WTC11 (cell line): ENCODE data around the gene FAM76A. TPM values are rescaled to one million over a fixed set of nuclear protein-coding genes. Genes with fewer than 3 reads are reported as not detected.

Source experiments
- ATAC-seq: fragments of 200-7000 bp; cut with Tn5 transposase; 2 replicates; pipeline ENCODE4 v1.10.0; 2021; ENCODE audit warnings: mild to moderate bottlenecking, moderate library complexity
- CTCF ChIA-PET: fragments of 300-600 bp; sonication (Branson Sonifier 250); formaldehyde crosslinking; loops from one replicate; lab custom pipeline; 2021; ENCODE audit warnings: antibody characterized with exemption; lab: Charles Lee
- POLR2A ChIA-PET: fragments of 350-600 bp; sonication (Branson Sonifier 250); formaldehyde crosslinking; loops from one replicate; lab custom pipeline; 2021; ENCODE audit warnings: antibody characterized with exemption; lab: Charles Lee
- DNase-seq: peaks from one replicate; pipeline ENCODE4 v3.0.0; 2021; ENCODE audit warnings: low spot score
- H3K27ac Mint-ChIP-seq: 2 replicates; pipeline ENCODE4 v1.8.0; 2021; ENCODE audit warnings: mixed read lengths
- H3K27me3 Mint-ChIP-seq: 2 replicates; pipeline ENCODE4 v1.8.0; 2021; ENCODE audit warnings: low read depth, mild to moderate bottlenecking, moderate library complexity, mixed read lengths
- H3K36me3 Mint-ChIP-seq: 2 replicates; pipeline ENCODE4 v1.8.0; 2021; ENCODE audit warnings: mixed read lengths
- H3K4me1 Mint-ChIP-seq: 2 replicates; pipeline ENCODE4 v1.8.0; 2022; ENCODE audit warnings: mixed read lengths
- H3K4me3 Mint-ChIP-seq: 2 replicates; pipeline ENCODE4 v1.8.0; 2021; ENCODE audit warnings: mild to moderate bottlenecking, moderate library complexity, mixed read lengths
- H3K9me3 Mint-ChIP-seq: 2 replicates; pipeline ENCODE4 v1.8.0; 2021; ENCODE audit warnings: mixed read lengths
- CREB1 ChIP-seq: sonication (generic); formaldehyde crosslinking; IDR thresholded peaks from 2 replicates; pipeline ENCODE4 v1.8.0; 2023; ENCODE audit warnings: mild to moderate bottlenecking, missing genetic modification reagents
- ERG ChIP-seq: fragments of 250-450 bp; sonication (Bioruptor Pico); IDR thresholded peaks from 2 replicates; pipeline ENCODE4 v1.8.0; 2021; ENCODE audit warnings: mild to moderate bottlenecking
- ESRRA ChIP-seq: sonication (generic); formaldehyde crosslinking; IDR thresholded peaks from 2 replicates; pipeline ENCODE4 v1.8.1; 2022; ENCODE audit warnings: mild to moderate bottlenecking, missing genetic modification reagents, borderline replicate concordance
- FOXJ3 ChIP-seq: sonication (generic); formaldehyde crosslinking; IDR thresholded peaks from 2 replicates; pipeline ENCODE4 v1.9.0; 2021; ENCODE audit warnings: missing genetic modification reagents, mild to moderate bottlenecking, borderline replicate concordance
- FOXP1 ChIP-seq: sonication (generic); formaldehyde crosslinking; IDR thresholded peaks from 2 replicates; pipeline ENCODE4 v1.8.0; 2022; ENCODE audit warnings: missing genetic modification reagents, mild to moderate bottlenecking, moderate library complexity, borderline replicate concordance
- GTF2I ChIP-seq: fragments of 250-450 bp; sonication (Bioruptor Pico); conservative IDR thresholded peaks from 2 replicates; pipeline ENCODE4 v1.4.0; 2021; ENCODE audit warnings: mild to moderate bottlenecking
- HMGA2 ChIP-seq: fragments of 250-450 bp; sonication (Bioruptor Pico); IDR thresholded peaks from 2 replicates; pipeline ENCODE4 v1.4.0; 2021; ENCODE audit warnings: mild to moderate bottlenecking, moderate library complexity
- HMGXB4 ChIP-seq: sonication (generic); formaldehyde crosslinking; IDR thresholded peaks from 2 replicates; pipeline ENCODE4 v1.8.1; 2023; ENCODE audit warnings: mild to moderate bottlenecking, moderate library complexity, missing genetic modification reagents
- IRF1 ChIP-seq: sonication (generic); formaldehyde crosslinking; IDR thresholded peaks from 2 replicates; pipeline ENCODE4 v1.8.0; 2023; ENCODE audit warnings: missing genetic modification reagents
- IRF2 ChIP-seq: sonication (generic); formaldehyde crosslinking; IDR thresholded peaks from 2 replicates; pipeline ENCODE4 v1.8.0; 2022; ENCODE audit warnings: low read depth, missing genetic modification reagents, borderline replicate concordance
- MLX ChIP-seq: sonication (generic); formaldehyde crosslinking; IDR thresholded peaks from 2 replicates; pipeline ENCODE4 v1.8.1; 2023; ENCODE audit warnings: mild to moderate bottlenecking, missing genetic modification reagents, moderate library complexity
- NFATC4 ChIP-seq: fragments of 250-450 bp; sonication (Bioruptor Pico); IDR thresholded peaks from 2 replicates; pipeline ENCODE4 v1.9.0; 2021; ENCODE audit warnings: mild to moderate bottlenecking
- NR2C2 ChIP-seq: sonication (generic); formaldehyde crosslinking; IDR thresholded peaks from 2 replicates; pipeline ENCODE4 v1.8.0; 2022; ENCODE audit warnings: mild to moderate bottlenecking, missing genetic modification reagents
- PRRX2 ChIP-seq: fragments of 250-450 bp; sonication (Bioruptor Pico); IDR thresholded peaks from 2 replicates; pipeline ENCODE4 v1.8.0; 2021; ENCODE audit warnings: mild to moderate bottlenecking
- TEAD1 ChIP-seq: sonication (generic); formaldehyde crosslinking; IDR thresholded peaks from 2 replicates; pipeline ENCODE4 v1.8.0; 2022; ENCODE audit warnings: mild to moderate bottlenecking, missing genetic modification reagents
- TEAD4 ChIP-seq: sonication (generic); formaldehyde crosslinking; IDR thresholded peaks from 2 replicates; pipeline ENCODE4 v1.8.0; 2022; ENCODE audit warnings: mild to moderate bottlenecking, missing genetic modification reagents
- ZBTB21 ChIP-seq: sonication (generic); formaldehyde crosslinking; IDR thresholded peaks from 2 replicates; pipeline ENCODE4 v1.8.1; 2023; ENCODE audit warnings: mild to moderate bottlenecking, missing genetic modification reagents, borderline replicate concordance
- ZNF219 ChIP-seq: sonication (generic); formaldehyde crosslinking; IDR thresholded peaks from 2 replicates; pipeline ENCODE4 v1.8.0; 2023; ENCODE audit warnings: missing genetic modification reagents, mild to moderate bottlenecking, borderline replicate concordance
- ZNF232 ChIP-seq: sonication (generic); formaldehyde crosslinking; IDR thresholded peaks from 2 replicates; pipeline ENCODE4 v1.8.0; 2022; ENCODE audit warnings: mild to moderate bottlenecking, missing genetic modification reagents
- ZNF263 ChIP-seq: sonication (generic); formaldehyde crosslinking; IDR thresholded peaks from 2 replicates; pipeline ENCODE4 v1.8.1; 2022; ENCODE audit warnings: low read depth, mild to moderate bottlenecking, moderate library complexity, missing genetic modification reagents
- ZNF423 ChIP-seq: fragments of 250-450 bp; sonication (Bioruptor Pico); IDR thresholded peaks from 2 replicates; pipeline ENCODE4 v2.1.2; 2022; ENCODE audit warnings: mild to moderate bottlenecking, moderate library complexity
- ZNF671 ChIP-seq: fragments of 250-450 bp; sonication (Bioruptor Pico); IDR thresholded peaks from 2 replicates; pipeline ENCODE4 v1.8.0; 2021; ENCODE audit warnings: mild to moderate bottlenecking
- total RNA-seq: library from RNA; stranded (reverse); gene quantifications from 3 replicates; pipeline ENCODE4 v1.2.3, GENCODE V29; 2021

The FAM76A gene
- total RNA-seq, 1 experiment from 2014 or later = 14.5 TPM

- TF ChIP-seq ZNF219 (CRISPR knock-in tag) (no peak), HMGXB4 (no peak)
These were observed 29.5 kb downstream of the FAM76A start (continued) for GRCh38 chr1:27755286-27755685.

GRCh38 chr1:27755865-27756264, 30.1 kb downstream of the FAM76A start:
- ATAC-seq = no peak
- Mint-ChIP-seq H3K4me1 (no peaks in the 10 kb centered on the region), H3K9me3 (no peaks in the 10 kb centered on the region), H3K4me3 (no peak overlapping the region), H3K36me3 (peaks cover 10% of the 10 kb centered on the region), H3K27ac (no peak overlapping the region), H3K27me3 (no peaks in the 10 kb centered on the region)
- ChIA-PET POLR2A (no interaction called here), CTCF (no interaction called here)
- no peak for TF ChIP-seq ZNF671 (CRISPR knock-in tag)
- DNase-seq = no peak

- TF ChIP-seq FOXP1 (CRISPR knock-in tag) (no peak), PRRX2 (CRISPR knock-in tag) (no peak), HMGA2 (CRISPR knock-in tag) (no peak), MLX (CRISPR knock-in tag) (no peak), NFATC4 (CRISPR knock-in tag) (no peak), ZNF263 (CRISPR knock-in tag) (no peak), ZNF232 (CRISPR knock-in tag) (no peak), ZNF423 (CRISPR knock-in tag) (no peak), CREB1 (no peak), ZBTB21 (CRISPR knock-in tag) (no peak), ESRRA (CRISPR knock-in tag) (no peak), IRF2 (CRISPR knock-in tag) (no peak), TEAD1 (CRISPR knock-in tag) (no peak), HMGXB4 (no peak), NR2C2 (CRISPR knock-in tag) (no peak), TEAD4 (CRISPR knock-in tag) (no peak)
- ATAC-seq = no peak
- ChIA-PET POLR2A (interaction anchor here (0.6 kb wide), 5 partner anchors 73 to 1196 kb away, joined by 3 read pairs; no protein-coding TSS in a partner anchor), CTCF (interaction anchor here (0.6 kb wide), 1 partner anchor 403 kb away, joined by 3 read pairs; no protein-coding TSS in a partner anchor)
- no peaks in the 10 kb centered on the region for H3K4me1 Mint-ChIP-seq
- no peaks in the 10 kb centered on the region for H3K27me3 Mint-ChIP-seq
- no peak for DNase-seq
- no peaks in the 10 kb centered on the region for H3K9me3 Mint-ChIP-seq
- H3K27ac Mint-ChIP-seq = no peak overlapping the region
- H3K4me3 Mint-ChIP-seq = no peak overlapping the region
- H3K36me3 Mint-ChIP-seq = peaks cover 9% of the 10 kb centered on the region; the same call in 1 of the 2 replicates
These were observed 33.5 kb downstream of the FAM76A start for GRCh38 chr1:27759236-27759635.

GRCh38 chr1:27760426-27760825, 34.7 kb downstream of the FAM76A start:
- Mint-ChIP-seq H3K27ac (no peak overlapping the region), H3K36me3 (peaks cover 4% of the 10 kb centered on the region; the same call in 1 of the 2 replicates), H3K27me3 (no peaks in the 10 kb centered on the region), H3K4me3 (no peak overlapping the region)
- TF ChIP-seq FOXJ3 (CRISPR knock-in tag) (no peak), FOXP1 (CRISPR knock-in tag) (no peak), ERG (no peak), TEAD4 (CRISPR knock-in tag) (no peak), GTF2I (CRISPR knock-in tag) (no peak), HMGA2 (CRISPR knock-in tag) (no peak), ZNF219 (CRISPR knock-in tag) (no peak), IRF1 (CRISPR knock-in tag) (no peak), ZBTB21 (CRISPR knock-in tag) (no peak), NFATC4 (CRISPR knock-in tag) (no peak), CREB1 (no peak)
- TF ChIP-seq, all 79 proteins: peak for 0
- ChIA-PET CTCF (interaction anchor here (0.5 to 1.3 kb wide), 5 partner anchors 13 to 690 kb away, joined by 3 to 6 read pairs (median 4); partner anchors contain the start of gene STX12), POLR2A (interaction anchor here (0.6 kb wide), 2 partner anchors 13 to 1376 kb away, joined by 3 to 4 read pairs; no protein-coding TSS in a partner anchor)
- no peak for ATAC-seq
- no peaks in the 10 kb centered on the region for H3K4me1 Mint-ChIP-seq
- no peak for DNase-seq
- no peaks in the 10 kb centered on the region for H3K9me3 Mint-ChIP-seq
